Breast epithelium (tissue), 3 donors: Measurements from ENCODE around the gene SDK1.

Source experiments
- CTCF ChIP-seq, 3 donors: fragments of 450-650 bp; IDR thresholded peaks; one replicate each; pipeline ENCODE4 v1.5.1; 2016 to 2017; ENCODE audit warnings: antibody characterized with exemption in 3 of 3, mild to moderate bottlenecking in 3 of 3, moderate library complexity in 3 of 3
- POLR2A ChIP-seq: fragments of 450-650 bp; IDR thresholded peaks from one replicate; pipeline ENCODE4 v1.6.1; 2016; ENCODE audit warnings: antibody characterized with exemption, mild to moderate bottlenecking, moderate library complexity
- POLR2AphosphoS5 ChIP-seq, 3 donors: sonication (generic); formaldehyde crosslinking; IDR thresholded peaks; one replicate each; pipeline ENCODE4 v1.6.1; 2017; ENCODE audit warnings: antibody characterized with exemption in 3 of 3

GRCh38 chr7:3989723-3990122 lies 688.7 kb downstream of the SDK1 start:
- no peak for TF ChIP-seq POLR2AphosphoS5 (IDR thresholded peaks at IDR 0.05)
- no peak for TF ChIP-seq CTCF (IDR thresholded peaks at IDR 0.05)
- no peak for TF ChIP-seq POLR2A
